Activated T-helper 1 cell treated with Interleukin-2 at 50 U/mL for 16 hours (primary cell): ENCODE data around the gene TESMIN.

Experiments used
- DNase-seq: peaks from one replicate; pipeline ENCODE4 v3.0.0-alpha.2; 2020; ENCODE audit warnings: low read depth

Gene TESMIN

DNA sequence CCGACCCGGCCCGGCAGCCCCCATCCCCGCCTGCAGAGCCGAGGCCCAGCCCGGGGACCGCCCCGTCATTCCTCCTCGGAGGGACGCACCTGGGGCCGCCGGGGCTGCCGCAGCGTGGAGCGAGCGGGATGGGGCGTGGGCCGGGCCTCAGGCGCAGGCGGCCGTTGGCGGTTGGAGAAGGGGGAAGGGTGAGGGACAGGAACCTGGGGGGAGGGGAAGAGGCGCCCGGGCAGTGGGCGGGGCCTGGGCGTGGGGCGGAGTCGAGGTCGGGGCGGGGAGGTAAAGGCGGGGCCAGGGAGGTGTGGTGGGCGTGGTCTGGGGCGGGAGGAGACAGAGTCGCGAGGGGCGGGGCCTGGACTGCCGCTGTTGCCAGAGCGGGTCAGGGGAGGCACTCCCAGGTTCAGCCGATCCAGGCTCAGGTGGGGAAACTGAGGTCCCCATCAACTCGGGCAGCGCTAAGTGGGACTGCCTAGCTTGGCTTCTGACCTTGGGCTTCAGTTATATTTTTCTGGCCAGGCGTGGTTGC, at the start of gene TESMIN:
TESMIN (minus strand) TSS at position 190 of the 526 bp plus-strand sequence. CDS start 860 bp downstream, outside the sequence.
- DNase-seq = peak; percentile 87

GRCh38 chr11:68798221-68798813, 47.0 kb upstream of the TESMIN start:
- peak; percentile 12 for DNase-seq

GRCh38 chr11:68796801-68797200, 45.5 kb upstream of the TESMIN start:
- no peak for DNase-seq

GRCh38 chr11:68792400-68792966, 41.2 kb upstream of the TESMIN start:
- DNase-seq = no peak

- DNase-seq = no peak
Measured at GRCh38 chr11:68784653-68785052, 33.3 kb upstream of the TESMIN start.

- DNase-seq = no peak
Measured at GRCh38 chr11:68783216-68783821, 32.0 kb upstream of the TESMIN start.

- DNase-seq = no peak
Measured at GRCh38 chr11:68782711-68783110, 31.4 kb upstream of the TESMIN start.

GRCh38 chr11:68780829-68781228, 29.5 kb upstream of the TESMIN start:
- DNase-seq = no peak

DNA sequence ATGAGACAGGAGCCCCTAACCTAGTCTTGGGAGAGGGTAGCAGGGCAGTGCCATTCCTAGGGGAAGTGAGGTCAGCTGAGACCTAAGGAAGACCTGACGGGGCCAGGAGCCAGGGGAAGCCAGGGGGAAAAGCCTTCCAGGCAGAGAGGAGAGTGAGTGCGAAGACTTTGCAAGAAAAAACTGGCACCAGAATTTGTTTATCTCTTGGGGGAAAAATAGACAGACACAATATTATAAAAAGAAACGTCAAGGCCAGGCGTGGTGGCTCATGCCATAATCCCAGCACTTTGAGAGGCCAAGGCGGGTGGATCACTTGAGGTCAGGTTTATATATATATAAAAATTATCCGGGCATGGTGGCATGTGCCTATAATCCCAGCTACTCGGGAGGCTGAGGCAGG, 26.9 kb upstream of the TESMIN start:
- DNase-seq = no peak

- DNase-seq = no peak
Measured at GRCh38 chr11:68776442-68777235, 25.3 kb upstream of the TESMIN start.

- no peak for DNase-seq
Measured at GRCh38 chr11:68775951-68776388, 24.6 kb upstream of the TESMIN start.

GRCh38 chr11:68774194-68774585, 22.9 kb upstream of the TESMIN start:
- no peak for DNase-seq

DNA sequence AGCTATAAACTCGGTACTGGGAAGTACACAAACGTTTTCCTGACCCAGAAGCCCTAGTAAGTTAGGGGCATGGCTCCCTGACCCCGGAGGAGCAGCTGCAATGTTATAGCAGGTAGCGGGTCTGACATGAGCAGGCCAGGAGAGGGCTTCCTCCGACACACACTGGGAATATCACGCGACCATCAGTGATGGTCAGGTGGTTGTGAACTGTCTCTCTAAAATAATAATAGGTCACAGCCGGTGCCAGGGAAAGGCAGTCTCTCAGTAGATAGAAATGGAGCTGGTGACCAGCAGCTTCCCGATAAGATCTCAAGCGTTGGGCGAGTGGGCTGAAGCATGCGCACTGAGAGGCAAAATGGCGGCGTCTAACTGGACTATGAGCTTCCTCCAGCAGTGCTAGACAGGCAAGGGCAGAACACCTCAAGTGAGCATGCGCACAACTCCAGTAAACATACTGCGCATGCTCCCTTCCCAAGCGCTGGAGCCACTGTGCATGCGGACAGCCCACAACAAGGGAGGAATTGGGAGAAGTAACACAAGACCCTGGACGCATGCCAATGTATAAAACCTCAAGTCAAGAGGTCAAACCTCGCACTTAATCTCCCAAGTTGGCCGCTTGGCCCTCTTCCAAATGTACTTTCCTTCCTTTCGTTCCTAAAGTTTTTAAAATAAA, 22.3 kb upstream of the TESMIN start:
- no peak for DNase-seq

- DNase-seq = no peak
Measured at GRCh38 chr11:68772936-68773335, 21.6 kb upstream of the TESMIN start.

GRCh38 chr11:68770781-68771180, 19.5 kb upstream of the TESMIN start:
- no peak for DNase-seq

DNA sequence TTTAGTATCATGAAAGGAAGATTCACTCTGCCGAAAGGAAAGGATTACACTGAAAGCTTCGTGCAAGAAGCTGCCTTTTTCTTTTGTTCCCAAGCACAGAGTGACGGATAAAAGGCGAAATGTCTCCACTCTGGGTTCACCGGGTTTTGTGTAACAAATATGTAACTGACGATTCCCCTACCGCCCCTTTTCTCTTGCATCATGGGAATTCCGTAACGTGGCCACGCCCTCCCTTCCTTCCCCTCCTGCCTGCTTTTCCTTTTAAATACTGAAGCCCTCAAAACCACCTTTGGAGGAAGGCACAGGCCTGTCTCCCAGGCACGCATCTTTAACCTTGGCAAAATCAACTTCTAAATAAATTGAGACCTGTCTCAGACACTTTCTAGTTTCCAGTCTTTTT, 16.4 kb upstream of the TESMIN start:
- DNase-seq = no peak

DNA sequence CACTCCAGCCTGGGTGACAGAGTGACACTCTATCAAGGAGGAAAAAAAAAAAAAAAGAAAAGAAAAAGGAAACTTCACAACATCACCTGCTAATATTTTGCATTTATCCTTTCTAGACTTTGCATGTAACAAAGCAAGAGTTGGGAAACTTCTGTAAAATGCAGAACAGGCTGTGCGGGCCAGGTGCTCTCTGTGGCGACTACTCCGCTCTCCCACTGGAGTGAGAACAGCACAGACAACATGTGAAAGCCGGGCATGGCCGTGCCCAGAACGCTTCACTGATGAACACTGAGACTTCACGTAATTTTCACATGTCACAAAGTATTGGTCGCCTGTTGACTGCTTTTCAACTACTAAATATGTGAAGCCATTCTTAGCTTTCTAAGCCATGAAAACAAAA, 15.5 kb upstream of the TESMIN start:
- no peak for DNase-seq

DNA sequence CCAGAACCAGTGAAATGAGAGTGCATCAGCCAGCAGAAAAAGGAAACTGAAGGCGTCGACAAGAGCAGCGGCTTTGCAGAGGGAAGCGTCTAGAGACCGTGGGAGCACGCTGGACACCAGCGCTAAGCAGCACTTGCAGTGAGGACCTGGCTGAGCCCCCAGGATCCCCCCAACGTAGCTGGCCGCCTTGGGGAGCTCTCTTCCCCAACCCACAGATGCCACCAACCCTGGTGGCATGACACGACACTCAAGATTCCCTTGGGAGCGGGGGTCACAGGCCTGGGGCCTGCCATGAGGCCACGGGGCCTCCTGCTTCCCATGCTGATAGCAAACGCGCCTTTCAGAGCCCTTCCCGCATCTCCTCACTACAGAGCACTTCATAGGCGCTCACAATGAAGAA, 13.4 kb upstream of the TESMIN start:
- no peak for DNase-seq

DNA sequence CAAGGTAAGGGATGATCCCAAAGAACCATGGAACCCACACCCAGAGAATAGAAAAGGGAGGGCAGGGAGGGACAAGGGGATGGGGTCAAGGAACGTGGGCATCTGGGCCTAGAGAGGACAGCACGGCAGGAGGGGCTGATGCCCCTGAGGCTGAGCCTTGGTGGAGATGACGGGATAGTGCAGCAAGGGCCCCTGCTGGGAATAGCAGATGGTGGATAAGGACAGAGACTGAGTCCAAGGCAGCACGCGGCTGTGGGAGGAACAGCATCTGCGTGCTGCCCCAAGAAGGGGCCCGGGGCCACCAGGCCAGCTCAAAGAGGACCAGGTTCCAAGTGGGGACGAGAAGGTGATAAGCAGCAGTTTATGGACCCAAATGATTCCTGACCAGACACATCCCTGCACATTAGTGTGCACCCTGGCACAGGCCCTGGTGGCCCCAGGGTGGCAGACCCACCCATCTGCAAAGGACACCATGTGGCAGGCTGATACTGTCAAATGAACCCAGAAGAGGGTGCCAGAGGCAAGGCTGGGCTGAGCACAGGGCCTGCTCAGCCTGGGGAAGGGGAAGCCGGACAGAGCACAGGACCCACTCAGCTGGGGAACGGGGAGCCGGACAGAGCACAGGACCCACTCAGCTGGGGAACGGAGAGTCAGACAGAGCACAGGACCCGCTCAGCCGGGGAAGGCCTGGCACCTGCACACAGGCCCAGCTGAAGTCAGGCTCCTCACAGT, 12.8 kb upstream of the TESMIN start:
- no peak for DNase-seq

DNA sequence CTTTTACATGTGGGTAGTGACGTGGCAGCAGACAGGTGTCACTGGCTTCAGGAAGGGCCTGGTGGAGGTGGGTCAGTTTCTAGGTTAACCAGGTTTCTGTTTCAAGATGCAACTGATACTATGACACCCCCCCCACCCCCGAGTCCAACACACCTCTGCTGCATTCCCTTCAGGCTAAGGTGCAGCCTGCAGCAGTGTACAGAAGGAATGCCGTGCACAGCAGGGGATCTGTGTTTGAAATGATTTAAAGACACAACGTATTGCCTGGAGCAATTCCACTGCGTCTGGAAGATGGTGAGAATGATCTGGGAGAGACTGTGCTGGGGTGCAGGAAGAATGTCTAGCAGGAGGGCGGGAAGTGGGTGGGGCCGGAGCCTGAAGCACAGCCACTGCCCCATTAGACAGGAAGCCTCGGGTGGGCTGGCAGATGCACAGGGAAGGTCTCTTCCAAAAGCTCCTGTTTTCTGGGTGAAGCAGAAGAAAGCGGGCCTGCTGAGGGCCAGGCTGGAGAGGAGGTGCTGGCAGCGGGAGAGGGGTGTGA, 11.9 kb upstream of the TESMIN start:
- no peak for DNase-seq

DNA sequence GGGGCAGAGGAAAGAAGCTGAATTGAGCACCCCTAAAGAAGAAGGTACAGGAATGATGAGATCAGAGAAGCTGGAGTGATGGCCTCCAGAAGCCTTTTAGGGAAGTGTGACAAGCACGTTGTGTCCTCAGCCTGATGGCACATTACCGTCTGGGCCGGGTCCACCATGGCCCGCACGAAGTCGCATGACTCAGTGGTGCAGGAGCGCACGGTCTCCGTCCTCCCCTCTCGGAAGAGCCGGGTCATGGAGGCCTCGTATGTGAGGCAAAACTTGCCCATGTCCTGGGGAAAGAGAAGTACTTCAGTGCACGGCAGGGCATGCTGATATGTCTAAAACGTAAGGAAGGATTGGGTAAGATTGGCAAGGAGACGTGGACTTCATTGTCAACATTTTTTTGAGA, 11.2 kb upstream of the TESMIN start:
- DNase-seq = no peak
